Activated CD4-positive, alpha-beta T cell treated with anti-CD3 and anti-CD28 coated beads, Interleukin-2, amount 50 U/mL, for 4 hours (primary cell): Measurements from ENCODE around the gene SMYD3.
"Not testable (repeated sequence)": the region's sequence is repeated elsewhere in the genome, so short reads cannot be mapped to it uniquely, and the experiment has no call there.

Source experiments
- DNase-seq, 2 experiments: peaks; one replicate each; pipeline ENCODE4 v3.0.0-alpha.2; 2020

SMYD3 gene

GRCh38 chr1:245856944-245857531, 650.0 kb downstream of the SMYD3 start:
- no peak for DNase-seq

- no peak for DNase-seq
Observed at GRCh38 chr1:245855846-245856730, 651.0 kb downstream of the SMYD3 start.

GRCh38 chr1:245853291-245853690, 653.8 kb downstream of the SMYD3 start:
- DNase-seq: no peak

- no peak for DNase-seq
Observed at GRCh38 chr1:245843101-245843500, 664.0 kb downstream of the SMYD3 start.

GRCh38 chr1:245842106-245842505, 665.0 kb downstream of the SMYD3 start:
- DNase-seq: no peak

- DNase-seq: no peak
Observed at GRCh38 chr1:245840971-245841370, 666.1 kb downstream of the SMYD3 start.

- no peak for DNase-seq
Observed at GRCh38 chr1:245837718-245838117, 669.4 kb downstream of the SMYD3 start.

- no peak for DNase-seq
Observed at GRCh38 chr1:245835386-245835785, 671.7 kb downstream of the SMYD3 start.

- no peak for DNase-seq
Observed at GRCh38 chr1:245834002-245834401, 673.1 kb downstream of the SMYD3 start.

GRCh38 chr1:245832771-245833527, 674.1 kb downstream of the SMYD3 start:
- DNase-seq: no peak

- no peak for DNase-seq
Observed at GRCh38 chr1:245831518-245831917, 675.6 kb downstream of the SMYD3 start.

GRCh38 chr1:245829826-245830225, 677.3 kb downstream of the SMYD3 start:
- no peak for DNase-seq

- DNase-seq: no peak
Observed at GRCh38 chr1:245829194-245829593, 677.9 kb downstream of the SMYD3 start.

- DNase-seq: no peak
Observed at GRCh38 chr1:245827301-245827700, 679.8 kb downstream of the SMYD3 start.

- no peak for DNase-seq
Observed at GRCh38 chr1:245825128-245825901, 681.8 kb downstream of the SMYD3 start.

- DNase-seq: no peak
Observed at GRCh38 chr1:245823408-245824147, 683.5 kb downstream of the SMYD3 start.

GRCh38 chr1:245822996-245823395, 684.1 kb downstream of the SMYD3 start:
- DNase-seq: no peak

- not testable (repeated sequence) for DNase-seq
Observed at GRCh38 chr1:245818363-245818762, 688.7 kb downstream of the SMYD3 start.

- not testable (repeated sequence) for DNase-seq
Observed at GRCh38 chr1:245816496-245816895, 690.6 kb downstream of the SMYD3 start.

GRCh38 chr1:245814651-245815050, 692.4 kb downstream of the SMYD3 start:
- no peak for DNase-seq

GRCh38 chr1:245812278-245812677, 694.8 kb downstream of the SMYD3 start:
- DNase-seq: no peak

- no peak for DNase-seq
Observed at GRCh38 chr1:245810789-245811337, 696.2 kb downstream of the SMYD3 start.
